Stimulated activated CD4-positive, alpha-beta T cell treated with anti-CD3 and anti-CD28 coated beads, Interleukin-4, amount 100 ng/mL, for 24 hours (primary cell): ENCODE measurements around the gene CNTNAP1.
"Not testable (repeated sequence)": the region's sequence is repeated elsewhere in the genome, so short reads cannot be mapped to it uniquely, and the experiment has no call there.

Experiments used
- DNase-seq: peaks from one replicate; pipeline ENCODE4 v3.0.0-alpha.2; 2020

Gene CNTNAP1

DNA sequence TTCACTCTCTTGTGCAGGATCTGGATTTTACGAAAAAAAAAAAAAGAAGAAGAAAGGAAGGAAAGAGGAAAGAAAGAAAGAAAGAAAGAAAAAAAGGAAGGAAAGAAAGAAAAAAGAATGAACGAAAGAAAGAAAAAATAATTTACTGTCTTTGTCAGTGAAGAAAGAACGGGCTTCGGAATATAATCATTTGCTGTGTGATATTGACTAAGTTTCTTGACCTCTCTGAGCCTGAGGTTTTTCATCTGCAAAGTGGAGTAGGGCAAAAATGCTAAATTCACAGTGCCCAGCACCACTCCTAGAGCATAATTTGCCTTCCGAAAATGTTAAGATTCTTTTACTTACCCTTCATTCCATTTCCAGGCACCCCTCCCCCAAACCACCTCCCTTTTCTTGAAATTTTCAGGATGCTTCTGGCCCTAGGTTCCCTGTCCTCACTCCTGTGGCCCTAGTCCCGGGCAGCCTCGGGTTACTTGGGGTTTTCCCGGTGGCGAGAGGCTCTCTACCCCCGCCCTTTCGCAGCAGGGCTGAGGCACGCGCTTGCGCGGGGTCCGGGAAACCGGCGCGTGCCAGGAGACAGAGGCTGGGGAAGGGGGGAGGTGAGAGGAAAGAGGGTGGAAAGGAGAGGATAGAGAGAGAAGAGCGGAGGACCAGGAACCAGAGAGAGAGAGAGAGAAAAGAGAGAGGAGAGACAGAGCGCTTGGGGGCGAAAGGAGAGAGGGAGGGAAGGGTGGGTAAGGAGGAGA, at the start of gene CNTNAP1:
TSS of gene CNTNAP1 (plus strand) at position 556 of the 746 bp plus-strand sequence. CDS start 299 bp downstream, outside the sequence.
- DNase-seq: no peak

DNA sequence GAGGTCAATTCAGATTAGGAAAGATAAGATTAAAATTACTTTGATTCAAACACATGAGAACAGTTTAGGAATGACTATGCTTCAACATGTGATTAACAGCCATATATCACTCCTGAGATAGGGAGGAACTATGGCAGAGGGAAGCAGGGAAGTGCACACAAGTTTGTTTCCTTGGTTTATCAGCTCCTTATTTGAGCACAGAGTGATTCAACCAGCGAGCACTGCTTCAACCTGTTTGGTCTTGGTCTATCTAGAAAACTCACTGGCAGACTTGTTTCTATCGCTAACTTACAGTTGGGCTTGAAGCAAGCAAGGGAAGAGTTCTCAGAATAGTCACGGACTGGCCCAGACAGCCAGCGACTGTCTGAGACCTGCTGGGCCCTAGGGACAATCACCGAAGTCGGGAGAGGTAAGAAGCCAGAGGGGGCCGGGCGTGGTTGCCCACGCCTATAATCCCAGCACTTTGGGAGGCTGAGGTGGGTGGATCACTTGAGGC, 49.3 kb upstream of the CNTNAP1 start:
- DNase-seq: no peak

DNA sequence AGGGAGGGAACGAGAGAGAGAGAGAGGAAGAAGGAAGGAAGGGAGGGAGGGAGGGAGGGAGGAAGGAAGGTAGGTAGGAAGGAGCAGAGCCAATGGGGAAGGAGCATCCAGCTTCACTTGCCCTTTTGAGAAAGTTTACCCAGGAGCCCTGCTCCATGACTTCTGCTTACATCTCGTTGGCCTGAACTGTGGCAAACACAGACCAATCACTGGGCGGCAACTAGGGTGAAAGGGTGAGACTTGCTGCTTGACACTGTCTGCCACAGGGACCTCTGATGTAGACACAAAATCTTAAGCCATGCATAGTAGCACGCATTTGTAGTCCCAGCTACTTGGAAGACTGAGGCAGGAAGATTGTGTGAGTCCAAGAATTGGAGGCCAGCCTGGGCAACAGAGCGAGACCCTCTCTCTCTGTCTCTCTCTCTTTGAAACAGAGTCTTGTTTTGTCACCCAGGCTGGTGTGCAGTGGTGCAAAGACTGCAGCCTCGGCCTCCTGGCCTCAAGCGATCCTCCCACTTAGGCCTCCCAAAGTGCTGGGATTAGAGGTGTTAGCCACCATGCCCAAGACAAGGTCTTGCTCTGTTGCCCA, 42.7 kb upstream of the CNTNAP1 start:
- no peak for DNase-seq

DNA sequence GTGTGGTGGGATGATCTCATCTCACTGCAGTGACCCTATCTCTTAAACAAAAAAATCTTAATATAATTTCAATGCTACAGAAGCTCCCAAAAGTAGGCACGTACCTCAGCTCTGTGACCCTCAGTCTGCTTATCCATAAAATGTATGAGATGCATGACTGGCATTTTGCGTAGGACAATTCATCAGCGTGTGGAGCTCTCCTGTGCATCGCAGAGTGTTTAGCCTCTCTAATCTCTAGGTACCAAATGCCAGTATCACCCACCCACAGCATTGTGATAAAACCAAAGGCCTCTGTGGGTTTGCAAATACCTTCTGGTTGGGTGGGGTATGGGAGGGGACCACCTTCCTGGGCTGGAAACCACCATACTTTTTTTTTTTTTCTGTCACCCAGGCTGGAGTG, 42.2 kb upstream of the CNTNAP1 start:
- DNase-seq: no peak

DNA sequence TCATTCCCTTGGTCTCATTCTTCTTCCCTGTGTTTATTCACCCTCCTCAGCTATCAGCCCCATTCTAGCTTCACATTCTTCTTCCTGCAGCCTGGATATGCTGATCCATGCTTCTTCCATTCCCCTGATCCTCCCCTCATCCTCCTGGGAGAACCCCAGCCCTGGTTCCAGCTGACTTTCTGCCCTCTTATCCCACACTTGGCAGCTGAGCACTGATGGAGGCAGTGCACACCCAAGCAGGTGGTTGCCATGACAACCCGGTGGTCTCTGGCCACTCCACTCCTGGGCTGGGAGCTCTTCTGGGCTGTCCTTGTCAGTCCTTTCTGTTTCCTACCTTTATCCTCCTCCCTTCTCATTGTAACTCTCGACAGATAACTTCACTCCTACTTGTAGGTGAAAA, 40.0 kb upstream of the CNTNAP1 start:
- no peak for DNase-seq

DNA sequence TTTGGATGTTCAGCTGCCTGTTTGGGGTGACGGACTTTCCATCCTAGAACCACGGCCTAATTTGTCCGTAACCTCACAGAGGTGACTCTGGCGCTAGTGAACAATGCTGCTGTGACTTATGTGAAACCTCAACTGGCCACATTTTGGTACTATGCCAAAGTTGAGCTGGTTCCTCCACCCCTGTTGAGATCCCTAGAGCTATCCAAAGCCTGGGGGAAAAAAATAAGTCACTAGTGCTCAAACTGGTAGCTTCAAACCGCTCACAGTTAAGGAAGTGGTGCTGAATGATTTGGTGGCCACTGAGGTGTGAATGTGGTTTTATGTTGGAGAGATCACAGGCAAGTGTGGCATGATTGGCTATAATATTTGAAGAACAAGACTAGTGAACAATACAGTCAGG, 34.6 kb upstream of the CNTNAP1 start:
- DNase-seq: no peak

DNA sequence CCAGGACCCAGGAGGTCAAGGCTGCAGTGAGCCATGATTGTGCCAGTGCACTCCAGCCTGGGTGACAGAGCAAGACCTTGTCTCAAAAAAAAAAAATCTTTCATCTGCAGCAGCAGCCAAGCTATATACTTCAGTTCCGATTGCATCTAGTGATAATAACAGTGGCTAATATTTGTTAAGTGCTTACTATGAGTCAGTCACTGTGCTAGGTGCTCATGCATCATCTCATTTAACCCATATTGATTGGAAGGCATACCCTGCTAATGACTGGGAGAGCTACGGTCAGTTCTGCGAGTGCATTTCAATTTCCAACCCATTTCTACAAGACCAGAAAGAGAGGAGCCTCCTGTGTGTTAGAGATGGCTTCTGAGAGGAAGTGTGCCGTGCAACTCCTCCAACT, 30.9 kb upstream of the CNTNAP1 start:
- DNase-seq: no peak

DNA sequence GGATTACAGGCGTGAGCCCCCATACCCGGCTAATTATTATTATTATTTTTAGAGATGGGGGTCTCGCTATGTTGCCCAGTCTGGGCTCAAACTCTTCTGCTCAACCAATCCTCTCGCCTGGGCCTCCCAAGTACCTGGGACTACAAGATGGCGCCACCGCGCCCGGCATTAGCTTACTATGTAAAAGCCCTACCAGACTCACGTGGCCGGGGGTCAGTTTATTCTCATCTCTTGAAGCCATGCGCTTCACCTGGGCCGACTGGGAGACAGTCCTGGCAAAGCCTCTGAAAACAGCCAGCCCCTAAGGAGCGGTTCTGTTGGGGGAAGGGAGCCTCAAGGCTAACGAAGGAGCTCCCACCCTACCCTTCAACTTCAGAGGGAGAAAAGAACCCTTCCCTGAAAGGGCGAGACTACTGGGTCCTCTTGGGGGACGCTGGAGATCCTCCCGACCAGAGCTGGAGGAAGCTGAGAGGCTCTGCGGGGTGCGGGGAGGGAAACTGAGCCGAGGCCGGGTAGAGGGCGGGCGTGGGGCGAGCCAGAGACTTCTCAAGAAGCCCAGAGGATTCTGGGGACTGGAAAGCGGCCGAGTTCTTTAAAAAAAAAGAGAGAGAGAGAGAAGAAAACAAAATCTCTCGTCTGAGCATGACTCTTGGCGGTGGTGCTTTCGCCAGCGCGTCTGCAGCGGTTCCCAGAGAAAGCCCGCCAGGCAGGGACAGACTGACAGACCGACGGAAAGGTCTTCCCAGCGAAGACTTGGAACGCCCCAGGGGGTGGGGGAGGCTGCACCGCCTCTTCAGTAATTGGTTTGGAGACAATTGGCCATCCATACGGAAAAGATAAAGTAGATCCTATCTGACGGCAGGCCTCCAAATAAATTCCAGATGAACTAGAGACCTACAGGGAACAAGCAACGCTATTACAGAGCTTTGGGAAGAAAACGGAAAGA, 28.9 kb upstream of the CNTNAP1 start:
- DNase-seq: no peak

DNA sequence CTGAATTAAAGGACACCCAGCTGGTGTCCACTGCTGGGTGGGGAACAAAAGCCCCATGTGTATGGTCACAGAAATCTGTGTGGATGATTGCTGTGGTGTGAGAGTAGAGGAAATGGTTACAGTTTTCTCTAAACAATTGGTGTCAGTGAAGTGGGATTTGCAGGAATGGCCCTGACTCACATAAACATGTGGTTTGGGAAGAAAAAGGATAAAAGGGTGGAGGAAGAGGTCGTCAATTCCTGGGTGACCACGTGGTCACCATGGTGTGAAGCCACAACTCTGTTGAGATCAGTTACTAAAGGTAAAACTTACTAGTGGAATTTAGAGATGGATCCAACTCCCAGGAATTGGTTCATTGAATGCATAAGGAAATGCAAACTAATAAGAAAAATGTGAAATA, 26.8 kb upstream of the CNTNAP1 start:
- DNase-seq: no peak

DNA sequence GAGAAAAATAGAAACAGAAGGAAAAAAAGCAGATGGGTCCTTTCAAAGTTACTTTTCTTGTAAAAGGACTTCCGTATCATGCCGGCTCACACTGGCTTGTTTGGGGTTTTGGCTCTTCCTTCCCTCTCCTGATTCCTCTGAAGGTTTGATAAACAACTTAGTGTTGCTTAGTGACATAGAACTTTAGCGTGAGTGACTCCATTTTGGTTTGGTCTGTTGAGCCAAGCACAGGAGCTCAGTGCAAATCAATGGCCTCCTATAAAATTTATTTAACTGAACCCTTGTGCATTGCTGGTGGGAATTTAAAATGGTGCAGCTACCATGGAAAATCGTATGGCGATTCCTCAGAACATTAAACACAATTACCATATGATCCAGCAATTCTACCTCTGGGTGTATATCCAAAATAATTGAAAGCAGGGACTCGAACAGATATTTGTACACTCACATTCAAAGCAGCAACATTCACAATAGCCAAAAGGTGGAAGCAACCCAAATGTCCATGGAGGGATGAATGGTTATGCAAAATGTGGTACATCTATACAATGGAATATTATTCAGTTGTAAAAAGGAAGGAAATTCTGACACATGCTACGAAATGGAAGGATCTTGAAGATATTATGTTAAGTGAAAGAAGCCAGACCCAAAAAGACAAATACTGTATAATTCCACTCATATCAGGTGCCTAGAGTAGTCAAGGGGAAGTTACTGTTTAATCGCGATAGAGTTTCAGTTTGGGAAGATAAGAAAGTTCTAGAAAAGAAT, 24.3 kb upstream of the CNTNAP1 start:
- DNase-seq: no peak

DNA sequence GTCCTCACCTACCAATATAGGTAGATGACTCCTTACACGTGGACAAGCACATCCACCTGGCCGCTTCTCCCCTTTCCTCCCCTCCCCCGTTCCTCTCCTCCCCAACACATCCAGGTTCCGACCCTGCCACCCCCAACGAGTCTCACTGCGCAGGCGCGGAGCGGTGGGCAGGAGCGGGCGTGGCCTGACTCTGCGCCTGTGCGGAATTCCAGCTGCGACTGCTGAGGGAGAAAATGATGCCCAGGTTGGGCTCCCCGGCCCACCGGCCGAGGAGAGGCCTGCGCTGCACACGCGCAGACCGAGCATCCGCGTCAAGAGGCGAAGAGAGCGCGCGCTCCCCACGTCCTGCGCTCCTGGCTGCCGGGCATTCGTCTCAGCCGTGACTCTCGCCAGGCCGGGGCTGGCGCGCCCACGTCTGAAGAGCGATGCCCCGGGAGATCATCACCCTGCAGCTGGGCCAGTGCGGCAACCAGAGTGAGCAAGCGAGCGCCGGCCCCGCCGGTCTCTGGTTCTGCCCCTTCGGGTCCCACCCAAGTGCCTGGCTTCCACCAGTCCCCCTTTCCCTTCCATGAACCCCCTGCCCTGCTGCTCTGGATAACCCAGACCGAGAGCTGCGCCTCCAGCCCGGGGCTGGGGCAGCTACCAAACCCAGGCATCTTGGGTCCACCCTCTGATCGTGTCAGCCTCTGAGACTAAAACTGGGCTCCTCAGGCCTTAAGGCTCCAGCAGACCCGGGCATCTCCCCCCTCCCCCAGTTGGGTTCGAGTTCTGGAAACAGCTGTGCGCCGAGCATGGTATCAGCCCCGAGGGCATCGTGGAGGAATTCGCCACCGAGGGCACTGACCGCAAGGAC, 23.0 kb upstream of the CNTNAP1 start, which contains the start of gene TUBG2:
TSS of gene TUBG2 (plus strand) at position 206 of the 853 bp plus-strand sequence. CDS start at position 426, 220 bp downstream.
- peak; percentile 85 for DNase-seq

DNA sequence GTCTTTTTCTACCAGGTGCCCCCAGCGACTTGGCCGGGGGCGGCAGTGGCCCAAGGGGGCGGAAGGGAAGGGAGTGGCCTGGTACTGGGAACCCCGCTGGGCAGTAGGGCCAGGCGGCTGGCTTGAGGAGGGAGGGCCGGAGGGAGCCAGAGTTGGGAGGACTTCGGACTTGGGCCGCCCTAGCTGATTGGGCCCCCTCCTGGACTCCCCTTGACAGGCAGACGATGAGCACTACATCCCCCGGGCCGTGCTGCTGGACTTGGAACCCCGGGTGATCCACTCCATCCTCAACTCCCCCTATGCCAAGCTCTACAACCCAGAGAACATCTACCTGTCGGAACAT, 22.4 kb upstream of the CNTNAP1 start:
- not testable (repeated sequence) for DNase-seq

DNA sequence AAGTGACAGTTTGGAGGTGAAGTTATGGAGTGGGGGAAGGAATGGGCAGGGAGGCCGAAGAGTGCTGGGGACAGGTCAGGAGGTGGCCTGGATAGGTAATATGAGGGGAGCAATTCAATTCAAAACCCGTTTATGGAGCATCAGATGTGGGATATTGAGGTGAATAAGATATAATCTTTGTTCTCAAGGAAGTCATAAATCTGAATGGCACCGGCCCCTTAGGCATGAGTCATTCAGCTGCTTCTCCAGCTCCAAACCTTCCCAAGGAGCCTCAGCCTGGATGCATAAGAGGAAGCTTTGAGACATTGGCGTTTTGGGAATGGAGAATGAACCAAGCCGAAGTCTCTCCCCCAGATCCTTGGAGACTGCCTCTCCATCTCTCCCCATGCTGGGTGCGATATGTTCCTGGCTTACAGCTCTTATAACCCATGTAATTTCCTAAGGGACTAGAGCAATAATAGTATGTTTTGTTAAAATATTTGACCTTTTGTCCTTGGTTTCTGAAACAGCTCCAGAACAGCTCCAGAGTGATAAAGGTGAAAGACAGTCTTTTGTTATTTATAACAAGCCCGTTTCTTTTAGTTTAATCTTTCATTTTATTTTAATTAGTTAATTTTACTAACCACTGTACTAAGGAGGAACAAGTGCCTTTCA, 21.5 kb upstream of the CNTNAP1 start:
- DNase-seq: no peak

DNA sequence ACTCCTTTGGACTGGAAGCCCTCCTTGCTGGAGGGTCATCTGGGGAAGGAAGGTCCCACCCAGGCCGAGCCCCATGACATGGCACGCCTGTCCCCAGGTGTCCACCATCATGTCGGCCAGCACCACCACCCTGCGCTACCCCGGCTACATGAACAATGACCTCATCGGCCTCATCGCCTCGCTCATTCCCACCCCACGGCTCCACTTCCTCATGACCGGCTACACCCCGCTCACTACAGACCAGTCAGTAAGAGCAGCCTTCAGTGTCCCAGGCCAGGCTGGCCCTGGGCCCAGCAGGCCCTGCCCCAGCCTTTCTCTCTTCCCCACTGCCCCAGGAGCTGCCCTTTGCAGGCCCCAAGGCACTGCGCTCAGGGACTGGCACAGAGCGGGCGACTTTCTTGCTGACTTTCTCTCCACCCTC, 16.7 kb upstream of the CNTNAP1 start:
- no peak for DNase-seq

DNA sequence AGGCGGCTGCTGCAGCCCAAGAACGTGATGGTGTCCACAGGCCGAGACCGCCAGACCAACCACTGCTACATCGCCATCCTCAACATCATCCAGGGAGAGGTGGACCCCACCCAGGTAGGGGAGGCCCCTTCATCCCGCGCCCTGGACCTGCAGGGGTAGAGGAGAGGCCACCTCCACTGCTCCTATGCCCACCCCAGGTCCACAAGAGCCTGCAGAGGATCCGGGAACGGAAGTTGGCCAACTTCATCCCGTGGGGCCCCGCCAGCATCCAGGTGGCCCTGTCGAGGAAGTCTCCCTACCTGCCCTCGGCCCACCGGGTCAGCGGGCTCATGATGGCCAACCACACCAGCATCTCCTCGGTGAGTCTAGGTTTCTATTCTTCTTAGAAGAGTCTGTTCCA, 16.2 kb upstream of the CNTNAP1 start:
- DNase-seq: not testable (repeated sequence)

DNA sequence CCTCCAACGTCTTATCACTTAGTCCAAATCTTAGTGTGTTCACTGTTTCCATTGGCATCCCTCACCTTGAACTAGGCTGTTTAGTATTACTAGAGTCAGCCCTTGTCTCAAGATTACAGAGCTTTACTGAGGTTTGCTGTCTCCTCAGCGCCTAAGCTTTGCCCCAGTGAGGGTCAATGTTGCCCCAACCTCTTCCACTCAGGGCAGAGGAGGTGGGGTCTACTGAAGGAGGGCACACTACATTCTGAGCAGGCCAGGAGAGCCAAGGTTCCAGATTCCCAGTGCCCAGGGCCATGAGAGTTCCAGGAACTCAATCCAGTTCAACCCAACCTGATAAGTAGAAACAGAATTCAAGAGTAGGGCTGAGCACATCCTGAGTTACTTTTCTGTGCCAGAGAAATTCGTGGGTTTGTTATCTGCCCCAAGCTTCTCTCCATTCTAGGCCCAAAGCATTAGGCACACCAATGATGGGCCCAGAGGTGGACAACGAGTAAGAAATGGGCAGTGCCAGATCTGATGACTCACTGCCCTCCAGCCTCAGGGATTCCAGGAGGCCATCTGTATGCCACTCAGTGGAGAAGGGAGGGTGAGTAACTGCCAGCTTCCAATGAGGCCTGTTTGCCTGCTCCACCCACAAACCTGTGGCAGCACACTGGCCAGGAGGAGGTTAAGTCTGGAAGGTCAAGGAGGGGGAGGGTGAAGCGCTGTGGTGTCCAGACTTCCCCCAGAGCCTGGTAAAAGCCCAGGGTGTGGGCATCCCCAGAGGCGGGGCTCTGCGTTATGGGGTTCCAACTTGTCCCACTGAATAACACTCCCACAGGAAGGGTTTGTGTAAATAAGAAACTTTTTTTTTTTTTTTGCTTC, 15.0 kb upstream of the CNTNAP1 start:
- DNase-seq: no peak

DNA sequence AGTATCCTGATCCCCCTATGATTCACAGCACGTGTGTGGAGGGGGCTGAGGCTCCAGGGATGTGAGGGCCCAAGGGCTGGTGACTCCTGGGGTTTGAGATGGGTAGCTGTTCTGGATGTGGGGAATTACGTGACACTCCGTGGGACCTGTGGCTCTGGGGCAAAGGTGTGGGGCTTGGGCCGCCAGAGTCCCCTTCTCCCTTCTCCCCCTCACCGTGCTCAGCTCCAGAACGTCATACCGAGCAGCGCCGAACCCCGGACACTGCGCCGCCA, 12.7 kb upstream of the CNTNAP1 start:
- DNase-seq: no peak

DNA sequence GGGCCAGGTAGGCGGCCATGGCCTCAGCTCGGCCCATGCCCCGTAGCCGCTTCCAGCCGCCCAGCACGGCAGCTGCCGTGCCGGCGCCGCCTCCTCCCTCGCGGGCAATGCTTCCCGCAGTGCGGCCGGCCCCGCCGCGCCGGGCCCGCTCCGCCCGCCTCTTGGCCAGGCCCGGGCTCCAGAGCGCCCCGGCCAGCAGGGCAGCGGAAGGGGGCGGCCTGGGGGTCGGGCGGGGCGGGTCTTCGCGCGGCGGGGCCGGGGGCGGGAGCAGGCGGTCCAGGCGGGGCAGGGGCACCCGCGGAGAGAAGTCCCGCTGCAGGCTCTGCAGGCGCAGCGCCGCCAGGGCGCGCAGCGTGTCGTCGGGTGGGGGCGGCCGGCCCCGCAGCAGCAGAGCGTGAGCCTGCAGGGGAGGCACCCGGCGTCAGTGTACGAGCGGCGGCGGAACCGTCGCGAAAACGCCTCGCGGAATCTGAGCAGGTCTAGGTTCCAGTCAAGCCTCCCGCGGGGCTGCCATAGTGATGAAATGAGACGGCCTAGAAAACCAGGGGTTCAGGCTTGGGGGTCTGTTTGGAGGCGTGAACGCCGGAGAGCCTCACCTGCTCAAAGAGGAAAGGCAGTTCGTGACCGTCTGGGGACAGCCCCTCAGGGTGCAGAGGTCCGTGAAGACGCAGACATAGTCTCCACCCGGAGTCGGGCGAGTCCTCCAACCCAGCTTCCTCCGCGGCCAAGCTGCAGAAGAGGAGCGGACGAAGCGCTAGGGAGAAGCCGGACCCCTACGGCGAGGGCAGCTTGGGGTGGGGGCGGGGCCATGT, 12.1 kb upstream of the CNTNAP1 start:
- peak; percentile 47 for DNase-seq
